Measurements from ENCODE around the gene NTHL1. TPM values are rescaled to one million over a fixed set of nuclear protein-coding genes. Genes with fewer than 3 reads are reported as not detected.

The NTHL1 gene
- total RNA-seq, 2 experiments from 2014 or later = 19.4 to 20.7 TPM

DNA sequence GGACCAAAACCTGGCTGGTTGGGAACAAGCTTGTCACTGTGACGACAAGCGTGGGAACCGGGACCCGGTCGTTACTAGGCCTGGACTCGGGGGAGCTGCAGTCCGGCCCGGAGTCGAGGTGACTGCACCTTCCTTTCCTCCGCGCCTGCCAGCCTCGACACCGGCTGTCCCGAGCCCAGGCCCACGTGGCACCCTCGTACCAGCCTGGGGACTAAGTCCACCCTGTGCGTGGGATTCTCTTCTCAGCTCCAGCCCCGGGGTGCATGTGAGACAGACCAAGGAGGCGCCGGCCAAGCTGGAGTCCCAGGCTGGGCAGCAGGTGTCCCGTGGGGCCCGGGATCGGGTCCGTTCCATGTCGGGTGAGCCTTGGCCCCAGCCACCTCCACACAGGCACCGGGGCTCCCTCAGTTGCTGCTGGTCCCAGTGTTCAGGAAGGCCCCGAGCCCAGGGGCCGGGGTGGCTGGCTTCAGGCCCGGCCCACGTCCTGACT, 31.7 kb upstream of the NTHL1 start:
- Mint-ChIP-seq H3K27ac (no peak overlapping the region), H3K27me3 (no peaks in the 10 kb centered on the region)

DNA sequence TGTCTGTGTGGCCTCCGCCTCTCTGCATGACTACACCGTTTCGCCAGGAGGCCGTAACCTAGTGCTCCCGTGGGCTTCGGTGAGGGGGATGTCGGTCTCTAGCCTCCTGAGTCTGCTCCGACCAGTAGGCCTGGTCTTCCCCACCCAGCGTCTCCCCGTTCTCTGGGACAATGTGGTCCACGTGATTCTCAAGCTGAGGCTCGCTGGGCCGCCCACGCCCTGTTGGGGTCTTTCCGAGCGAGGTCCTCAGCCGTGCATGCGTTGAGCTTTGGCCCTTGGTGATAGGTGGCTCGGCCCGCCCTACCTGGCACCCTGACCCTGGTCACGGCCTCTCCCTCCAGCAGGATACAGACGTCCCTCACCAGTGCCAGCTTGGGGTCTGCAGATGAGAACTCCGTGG, 31.1 kb upstream of the NTHL1 start:
- Mint-ChIP-seq H3K4me3 (no peak overlapping the region), H3K36me3 (peaks cover 3% of the 10 kb centered on the region), H3K9me3 (no peaks in the 10 kb centered on the region), H3K4me1 (no peaks in the 10 kb centered on the region), H3K27me3 (no peaks in the 10 kb centered on the region), H3K27ac (no peak overlapping the region)
- no peak for DNase-seq
- ATAC-seq (ENCODE audit: low read depth) = no peak
- POLR2A ChIA-PET = no interaction called here

More for the DNA sequence above, 31.7 kb upstream of the NTHL1 start:
- H3K4me3 Mint-ChIP-seq = no peak overlapping the region
- no peaks in the 10 kb centered on the region for H3K4me1 Mint-ChIP-seq
- H3K36me3 Mint-ChIP-seq = peaks cover 3% of the 10 kb centered on the region
- POLR2A ChIA-PET = interaction anchor here (1.2 kb wide), 1 partner anchor 31 kb away, joined by 3 read pairs; no protein-coding TSS in a partner anchor
- DNase-seq (no peak), ATAC-seq (ENCODE audit: low read depth) (no peak)
- H3K9me3 Mint-ChIP-seq = no peaks in the 10 kb centered on the region

DNA sequence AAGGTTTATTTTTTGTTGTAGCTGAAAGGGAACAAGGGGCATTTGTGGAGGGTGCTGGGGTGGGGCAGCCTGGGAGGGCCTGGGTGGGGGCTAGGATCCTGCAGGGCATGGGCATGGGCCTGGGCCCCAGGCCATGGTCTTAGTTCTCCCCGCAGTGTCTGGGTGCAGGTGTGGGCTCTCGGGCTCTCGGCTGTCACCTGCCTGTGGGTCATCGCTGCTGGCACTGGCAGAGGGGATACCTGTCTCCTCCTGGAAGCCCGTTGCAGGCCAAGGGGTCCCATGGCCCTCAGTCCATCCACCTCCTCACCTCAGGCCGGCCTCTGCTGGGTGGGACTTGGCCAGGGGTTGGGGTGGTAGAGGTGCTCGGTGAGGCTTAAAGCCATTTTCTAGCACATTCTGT, 30.5 kb upstream of the NTHL1 start:
- DNase-seq (no peak), ATAC-seq (ENCODE audit: low read depth) (no peak)
- Mint-ChIP-seq H3K9me3 (no peaks in the 10 kb centered on the region), H3K4me1 (no peaks in the 10 kb centered on the region), H3K4me3 (no peak overlapping the region), H3K27me3 (no peaks in the 10 kb centered on the region), H3K36me3 (peaks cover 3% of the 10 kb centered on the region), H3K27ac (no peak overlapping the region)
- POLR2A ChIA-PET = no interaction called here

DNA sequence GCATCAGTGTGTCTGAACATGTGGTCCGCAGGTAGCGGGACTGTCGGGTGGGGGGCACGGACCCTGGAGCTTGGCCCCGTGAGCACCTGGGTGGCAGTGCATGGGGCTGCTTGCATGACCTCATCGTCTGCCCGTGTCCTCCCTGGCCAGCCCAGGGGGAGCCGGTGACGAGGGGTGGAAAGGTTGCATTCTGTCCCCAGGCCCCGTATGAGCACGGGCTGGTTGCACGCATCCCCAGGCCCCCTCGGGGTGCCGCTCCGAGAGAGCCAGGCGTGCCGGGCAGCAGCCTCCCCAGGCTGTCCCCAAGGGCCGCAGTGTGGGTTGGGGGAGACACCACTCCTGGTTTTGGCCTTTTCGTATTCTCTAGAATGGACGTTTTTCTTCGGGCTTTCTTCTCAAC, 30.1 kb upstream of the NTHL1 start:
- Mint-ChIP-seq H3K4me1 (no peaks in the 10 kb centered on the region), H3K36me3 (peaks cover 3% of the 10 kb centered on the region), H3K4me3 (no peak overlapping the region), H3K9me3 (no peaks in the 10 kb centered on the region), H3K27ac (no peak overlapping the region), H3K27me3 (no peaks in the 10 kb centered on the region)
- no peak for DNase-seq
- POLR2A ChIA-PET = no interaction called here
- ATAC-seq (ENCODE audit: low read depth) = no peak

DNA sequence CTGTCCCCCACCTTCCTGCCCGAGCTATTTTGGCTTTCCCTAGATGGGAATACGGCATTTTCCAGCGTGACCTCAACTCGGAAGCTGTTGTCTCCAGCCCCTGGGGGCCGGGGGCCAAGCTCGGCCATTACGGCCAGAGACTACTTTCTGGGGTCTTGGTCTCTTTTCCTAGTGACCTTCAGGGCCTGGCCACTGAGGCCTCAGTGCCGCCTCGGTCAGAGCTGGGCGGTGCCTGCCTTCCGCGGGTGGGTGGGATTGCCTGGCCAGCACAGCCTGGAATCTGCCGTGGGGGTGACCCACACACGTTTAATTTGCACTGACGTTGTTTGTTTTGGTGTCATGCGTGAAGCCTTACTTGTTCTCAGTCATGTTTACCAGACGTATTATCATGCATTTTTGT, 29.4 kb upstream of the NTHL1 start:
- no peaks in the 10 kb centered on the region for H3K27me3 Mint-ChIP-seq
- no peak overlapping the region for H3K4me3 Mint-ChIP-seq
- H3K27ac Mint-ChIP-seq = no peak overlapping the region
- peaks cover 1% of the 10 kb centered on the region for H3K36me3 Mint-ChIP-seq
- POLR2A ChIA-PET = interaction anchor here (0.6 kb wide), 1 partner anchor 316 kb away, joined by 3 read pairs; no protein-coding TSS in a partner anchor
- ATAC-seq (ENCODE audit: low read depth) (no peak), DNase-seq (no peak)
- no peaks in the 10 kb centered on the region for H3K9me3 Mint-ChIP-seq
- no peaks in the 10 kb centered on the region for H3K4me1 Mint-ChIP-seq

DNA sequence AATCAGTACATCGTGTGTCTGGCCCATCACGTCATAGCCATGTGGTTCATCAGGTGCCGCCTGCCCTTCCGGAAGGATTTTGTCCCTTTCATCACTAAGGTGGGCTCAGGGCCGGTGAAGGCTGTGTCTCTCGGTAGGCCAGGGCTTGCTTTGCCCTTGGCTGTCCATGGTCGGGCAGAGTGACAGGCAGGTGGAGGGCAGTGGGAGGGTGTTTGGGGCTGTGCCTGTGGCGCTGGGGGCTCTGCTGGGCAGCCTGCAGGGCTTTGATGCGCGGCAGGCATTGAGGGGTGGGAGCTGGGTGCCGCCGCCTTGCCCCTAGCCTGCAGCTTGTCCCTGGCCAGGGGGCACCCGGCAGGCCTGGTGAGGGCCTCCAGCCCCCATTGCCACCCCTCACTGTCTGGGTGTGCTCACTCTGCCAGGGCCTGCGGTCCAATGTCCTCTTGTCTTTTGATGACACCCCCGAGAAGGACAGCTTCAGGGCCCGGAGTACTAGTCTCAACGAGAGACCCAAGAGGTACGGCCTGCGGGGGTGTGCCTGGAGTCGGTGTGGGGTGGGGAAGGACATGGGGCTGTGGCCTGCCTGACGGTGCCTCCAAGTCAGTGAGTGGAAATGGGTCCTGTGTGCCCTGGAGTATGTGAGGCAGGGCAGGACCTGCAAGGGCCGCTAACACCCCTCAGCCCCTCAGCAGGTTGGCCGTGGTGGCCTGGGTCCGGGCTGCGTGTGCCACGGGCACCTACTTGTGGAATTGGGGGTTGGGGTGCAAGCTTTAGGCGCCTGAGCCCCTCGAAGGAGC, 28.6 kb upstream of the NTHL1 start:
- peaks cover 1% of the 10 kb centered on the region for H3K36me3 Mint-ChIP-seq
- POLR2A ChIA-PET = no interaction called here
- no peak overlapping the region for H3K27ac Mint-ChIP-seq

DNA sequence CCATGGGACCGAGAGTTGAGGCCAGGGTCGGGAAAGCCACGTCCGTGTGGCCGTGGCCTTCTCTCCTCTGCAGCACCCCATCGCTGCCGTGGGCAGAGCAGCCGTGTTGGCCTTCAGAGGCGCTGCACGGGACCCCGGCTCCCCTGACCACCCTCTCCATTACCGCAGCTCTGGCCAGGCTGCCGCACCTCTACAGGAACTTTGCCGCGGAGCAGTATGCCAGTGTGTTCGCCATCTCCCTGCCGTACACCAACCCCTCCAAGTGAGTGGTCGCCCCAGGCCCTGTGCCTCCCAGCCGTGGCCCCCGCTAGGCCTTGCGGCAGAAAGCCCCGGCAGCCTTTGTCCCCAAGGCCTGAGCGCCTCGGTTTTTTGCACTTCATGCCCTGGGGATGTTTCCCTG, 28.0 kb upstream of the NTHL1 start:
- POLR2A ChIA-PET = no interaction called here
- no peak overlapping the region for H3K4me3 Mint-ChIP-seq
- H3K27ac Mint-ChIP-seq = no peak overlapping the region
- no peaks in the 10 kb centered on the region for H3K9me3 Mint-ChIP-seq
- H3K36me3 Mint-ChIP-seq = peaks cover 1% of the 10 kb centered on the region
- no peaks in the 10 kb centered on the region for H3K27me3 Mint-ChIP-seq
- H3K4me1 Mint-ChIP-seq = no peaks in the 10 kb centered on the region
- ATAC-seq (ENCODE audit: low read depth) (no peak), DNase-seq (no peak)

More for the DNA sequence above, 28.6 kb upstream of the NTHL1 start:
- Mint-ChIP-seq H3K27me3 (no peaks in the 10 kb centered on the region), H3K4me3 (no peak overlapping the region), H3K9me3 (no peaks in the 10 kb centered on the region), H3K4me1 (no peaks in the 10 kb centered on the region)
- ATAC-seq (ENCODE audit: low read depth) (no peak), DNase-seq (no peak)

DNA sequence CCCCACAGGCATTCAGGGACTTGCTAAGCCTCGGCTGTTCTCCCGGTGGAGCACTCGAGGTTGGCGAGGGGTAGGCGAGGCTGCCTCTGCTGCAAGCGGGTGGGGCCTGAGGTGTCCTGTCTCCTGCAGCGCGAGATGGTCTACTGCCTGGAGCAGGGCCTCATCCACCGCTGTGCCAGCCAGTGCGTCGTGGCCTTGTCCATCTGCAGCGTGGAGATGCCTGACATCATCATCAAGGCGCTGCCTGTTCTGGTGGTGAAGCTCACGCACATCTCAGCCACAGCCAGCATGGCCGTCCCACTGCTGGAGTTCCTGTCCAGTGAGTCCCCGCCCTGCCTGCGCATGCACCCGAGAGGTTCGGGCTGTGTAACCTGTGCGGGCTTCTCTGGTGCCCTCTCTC, 26.4 kb upstream of the NTHL1 start:
- peaks cover 1% of the 10 kb centered on the region for H3K36me3 Mint-ChIP-seq
- no peaks in the 10 kb centered on the region for H3K27me3 Mint-ChIP-seq
- DNase-seq (no peak), ATAC-seq (ENCODE audit: low read depth) (no peak)
- no peaks in the 10 kb centered on the region for H3K4me1 Mint-ChIP-seq
- no peaks in the 10 kb centered on the region for H3K9me3 Mint-ChIP-seq
- POLR2A ChIA-PET = no interaction called here
- H3K27ac Mint-ChIP-seq = no peak overlapping the region
- no peak overlapping the region for H3K4me3 Mint-ChIP-seq

DNA sequence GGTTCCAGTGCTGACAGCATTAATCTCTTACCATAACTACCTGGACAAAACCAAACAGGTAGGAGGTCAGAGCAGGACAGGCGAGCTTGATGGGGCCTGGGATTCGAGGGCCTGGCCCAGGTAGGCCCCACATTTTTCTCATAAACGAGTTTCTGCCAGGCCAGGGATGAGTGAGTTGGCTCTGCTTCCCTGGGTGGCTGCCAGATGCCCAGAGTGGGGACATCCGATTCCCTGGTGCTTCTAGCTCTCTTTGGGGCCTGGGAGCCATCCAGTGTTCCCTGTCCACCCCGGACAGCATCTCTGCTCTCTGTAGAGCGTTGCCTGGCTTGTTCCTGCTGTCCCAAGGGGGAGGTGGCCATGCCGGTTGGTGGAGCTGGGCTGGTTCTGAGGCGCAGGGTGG, 25.3 kb upstream of the NTHL1 start:
- Mint-ChIP-seq H3K27me3 (no peaks in the 10 kb centered on the region), H3K27ac (no peak overlapping the region), H3K9me3 (no peaks in the 10 kb centered on the region), H3K36me3 (peaks cover 1% of the 10 kb centered on the region), H3K4me1 (no peaks in the 10 kb centered on the region), H3K4me3 (no peak overlapping the region)
- no peak for DNase-seq
- POLR2A ChIA-PET = no interaction called here
- no peak for ATAC-seq (ENCODE audit: low read depth)

DNA sequence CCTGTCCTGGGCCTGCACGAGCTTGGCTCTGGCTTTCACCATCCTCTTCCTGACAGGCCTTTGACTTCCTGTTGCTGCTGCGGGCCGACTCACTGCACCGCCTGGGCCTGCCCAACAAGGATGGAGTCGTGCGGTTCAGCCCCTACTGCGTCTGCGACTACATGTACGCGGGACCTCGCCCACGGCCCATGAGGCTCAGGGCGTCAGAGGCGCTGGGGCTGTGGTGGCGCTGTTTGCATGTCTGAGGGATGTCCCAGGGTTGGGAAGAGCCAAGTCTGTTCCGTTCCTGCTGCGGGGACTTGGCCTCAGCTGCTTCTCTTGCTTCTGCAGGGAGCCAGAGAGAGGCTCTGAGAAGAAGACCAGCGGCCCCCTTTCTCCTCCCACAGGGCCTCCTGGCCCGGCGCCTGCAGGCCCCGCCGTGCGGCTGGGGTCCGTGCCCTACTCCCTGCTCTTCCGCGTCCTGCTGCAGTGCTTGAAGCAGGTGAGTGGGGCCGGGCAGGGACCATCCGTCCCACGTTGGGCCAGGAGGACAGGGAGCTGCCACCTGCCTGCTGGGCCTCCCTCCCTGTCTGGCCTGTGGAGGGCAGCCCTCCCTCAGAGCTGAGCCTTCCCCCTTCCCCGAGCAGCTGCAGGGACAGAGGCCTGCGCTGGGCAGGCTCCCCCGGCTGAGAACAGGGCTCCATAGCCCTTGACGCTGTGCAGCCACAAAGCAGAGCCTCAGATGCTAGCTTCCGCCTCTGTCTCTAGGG, 24.0 kb upstream of the NTHL1 start:
- H3K9me3 Mint-ChIP-seq = no peaks in the 10 kb centered on the region
- H3K36me3 Mint-ChIP-seq = peaks cover 5% of the 10 kb centered on the region
- ATAC-seq (ENCODE audit: low read depth) (peak; percentile 30), DNase-seq (no peak)
- no peak overlapping the region for H3K27ac Mint-ChIP-seq
- POLR2A ChIA-PET = no interaction called here
- no peaks in the 10 kb centered on the region for H3K4me1 Mint-ChIP-seq
- H3K4me3 Mint-ChIP-seq = no peak overlapping the region
- H3K27me3 Mint-ChIP-seq = no peaks in the 10 kb centered on the region

DNA sequence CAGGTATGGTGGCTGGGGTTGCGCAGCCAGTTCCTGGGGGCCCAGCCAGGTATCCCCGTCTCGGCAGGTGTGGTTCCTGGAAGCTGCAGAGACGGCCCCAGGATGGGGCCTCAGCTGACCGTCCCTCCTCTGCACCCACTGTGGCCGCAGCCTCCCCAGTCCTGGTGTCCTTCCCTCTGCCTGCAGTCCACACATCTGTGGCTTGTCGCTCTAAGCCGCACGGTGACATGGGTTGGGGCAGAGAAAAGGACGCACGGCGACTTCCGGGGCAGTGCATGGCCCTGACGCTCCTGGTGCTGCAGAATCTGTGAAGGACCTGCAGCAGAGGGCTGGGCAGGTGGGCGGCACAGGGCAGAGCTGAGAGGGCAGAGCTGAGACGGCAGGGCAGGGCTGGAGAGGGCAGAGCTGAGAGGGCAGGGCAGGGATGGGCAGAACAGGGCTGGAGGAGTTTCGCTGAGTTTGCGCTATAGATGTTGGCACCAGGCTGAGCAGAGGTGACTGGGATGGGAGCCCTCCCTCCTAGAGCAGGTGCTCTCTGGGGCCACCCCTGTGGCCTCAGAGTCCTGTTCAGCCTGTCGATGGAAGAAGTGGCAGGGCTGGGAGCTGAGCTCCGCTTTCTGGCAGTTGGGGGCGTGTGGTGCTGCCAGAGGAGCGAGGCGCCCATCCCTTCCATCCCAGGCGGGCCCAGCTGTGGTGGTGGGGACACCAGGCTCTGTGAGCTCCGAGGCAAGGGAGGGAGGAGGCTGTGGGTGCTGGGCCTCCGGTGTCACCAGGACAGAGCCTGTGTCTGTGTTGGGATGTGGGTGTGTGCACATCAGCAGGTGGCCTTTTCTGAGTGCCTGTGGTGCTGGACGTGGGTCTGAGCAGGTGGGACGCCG, 23.2 kb upstream of the NTHL1 start:
- Mint-ChIP-seq H3K27ac (no peak overlapping the region), H3K9me3 (no peaks in the 10 kb centered on the region), H3K36me3 (peaks cover 11% of the 10 kb centered on the region), H3K4me1 (no peaks in the 10 kb centered on the region), H3K4me3 (no peak overlapping the region), H3K27me3 (no peaks in the 10 kb centered on the region)
- DNase-seq (no peak), ATAC-seq (ENCODE audit: low read depth) (no peak)
- POLR2A ChIA-PET = no interaction called here

DNA sequence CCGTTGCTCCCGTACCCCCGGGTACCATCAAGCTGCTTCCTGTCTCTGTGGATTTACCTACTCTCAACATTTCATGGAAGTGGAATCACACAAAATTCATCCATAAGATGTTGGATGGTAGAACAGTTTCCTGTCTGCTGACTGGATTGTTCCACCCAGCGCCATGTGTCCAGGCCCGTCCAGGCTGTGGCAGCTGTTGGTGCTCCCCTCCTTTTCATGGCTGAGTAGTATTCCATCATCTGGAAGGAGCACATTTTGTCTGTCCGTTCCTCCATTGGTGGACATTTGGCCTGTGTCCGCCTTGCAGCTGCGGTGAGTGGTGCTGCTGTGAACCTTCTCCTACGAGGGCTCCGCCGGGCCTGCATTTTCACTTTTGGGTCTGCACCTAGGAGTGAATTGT, 18.5 kb upstream of the NTHL1 start:
- no peak for DNase-seq
- Mint-ChIP-seq H3K27me3 (no peaks in the 10 kb centered on the region), H3K4me1 (no peaks in the 10 kb centered on the region), H3K36me3 (peaks cover 10% of the 10 kb centered on the region), H3K9me3 (no peaks in the 10 kb centered on the region), H3K27ac (no peak overlapping the region), H3K4me3 (no peak overlapping the region)
- no peak for ATAC-seq (ENCODE audit: low read depth)
- POLR2A ChIA-PET = no interaction called here

DNA sequence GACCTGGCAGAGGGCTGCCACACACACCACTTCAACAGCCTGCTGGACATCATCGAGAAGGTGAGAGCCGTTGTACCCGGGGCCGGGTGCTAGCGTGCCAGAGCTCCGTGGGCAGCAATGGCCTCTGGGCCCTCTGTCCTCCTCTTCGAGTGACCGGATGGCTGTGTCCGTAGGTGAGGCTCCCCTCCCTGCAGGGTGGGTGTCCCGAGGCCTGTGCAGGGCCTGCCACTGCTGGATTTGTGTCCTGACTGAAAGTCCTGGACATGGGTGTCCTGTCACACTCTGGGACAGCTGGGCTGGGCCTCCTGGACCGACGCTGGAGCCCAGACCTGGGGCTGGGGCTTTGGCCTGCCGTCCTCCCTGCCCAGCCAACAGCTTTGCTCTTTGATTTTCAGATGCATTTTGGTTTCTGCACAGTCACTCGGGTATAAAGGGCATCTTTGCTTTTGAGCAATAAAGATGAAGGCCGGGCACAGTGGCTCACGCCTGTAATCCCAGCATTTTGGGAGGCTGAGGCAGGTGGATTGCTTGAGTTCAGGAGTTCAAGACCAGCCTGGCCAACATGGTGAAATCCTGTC, 16.8 kb upstream of the NTHL1 start:
- no peak overlapping the region for H3K27ac Mint-ChIP-seq
- H3K27me3 Mint-ChIP-seq = no peaks in the 10 kb centered on the region
- no peaks in the 10 kb centered on the region for H3K9me3 Mint-ChIP-seq

More for the DNA sequence above, 16.8 kb upstream of the NTHL1 start:
- Mint-ChIP-seq H3K4me3 (no peak overlapping the region), H3K36me3 (peaks cover 10% of the 10 kb centered on the region), H3K4me1 (no peaks in the 10 kb centered on the region)
- POLR2A ChIA-PET = no interaction called here
- no peak for ATAC-seq (ENCODE audit: low read depth)
- no peak for DNase-seq

Data from activated naive CD8-positive, alpha-beta T cell treated with anti-CD3 and anti-CD28 coated beads, Interleukin-2, amount 10 ng/mL, durations not matched to agents 7 days and 5 days (primary cell).